Kidney (tissue), 14 donors: ENCODE measurements around the gene KCNIP1. TPM values are rescaled to one million over a fixed set of nuclear protein-coding genes. Genes with fewer than 3 reads are reported as not detected.

ENCODE experiments used
- DNase-seq, 5 donors: peaks; one replicate each; pipeline ENCODE4 v3.0.0-alpha.2; 2013 to 2020
- FAIRE-seq: peaks from 2 replicates; lab custom pipeline; 2012; peaks lifted over from hg19 to GRCh38; lab: Jason Lieb, UNC
- H3K27ac ChIP-seq, 2 donors: one replicate each; pipeline ENCODE4 v1.7.0; 2013; ENCODE audit warnings: low read depth in 2 of 2, low read length in 2 of 2, inconsistent platforms in 1 of 2
- H3K27me3 ChIP-seq: one replicate; pipeline ENCODE4 v1.7.1; 2013; ENCODE audit warnings: low read length, inconsistent platforms; ENCODE audit not compliant: control insufficient read depth, insufficient read depth
- H3K36me3 ChIP-seq, 3 donors: one replicate each; pipeline versions ENCODE4 v1.7.0 to v1.7.1; 2013; ENCODE audit warnings: low read length in 3 of 3, control low read depth in 1 of 3, inconsistent platforms in 1 of 3; ENCODE audit not compliant: insufficient read depth in 3 of 3, control insufficient read depth in 2 of 3
- H3K4me1 ChIP-seq, 3 donors: one replicate each; pipeline versions ENCODE4 v1.7.0 to v1.7.1; 2013; ENCODE audit warnings: low read length in 3 of 3, inconsistent platforms in 1 of 3, low read depth in 1 of 3; ENCODE audit not compliant: control insufficient read depth in 2 of 3, insufficient read depth in 2 of 3
- H3K4me3 ChIP-seq, 3 donors: one replicate each; pipeline versions ENCODE4 v1.7.0 to v1.8.1; 2013; ENCODE audit warnings: low read length in 3 of 3, control low read depth in 1 of 3, inconsistent platforms in 1 of 3
- H3K9ac ChIP-seq, 3 donors: one replicate each; pipeline versions ENCODE4 v1.7.0 to v1.7.1; 2013; ENCODE audit warnings: low read length in 3 of 3, control low read depth in 1 of 3, inconsistent platforms in 1 of 3
- H3K9me3 ChIP-seq, 3 donors: one replicate each; pipeline versions ENCODE4 v1.7.0 to v1.7.1; 2013; ENCODE audit warnings: low read length in 3 of 3, control low read depth in 1 of 3, inconsistent platforms in 1 of 3; ENCODE audit not compliant: control insufficient read depth in 2 of 3, insufficient read depth in 1 of 3
- CTCF ChIP-seq: IDR thresholded peaks from 3 replicates; pipeline ENCODE4 v1.5.1; 2012; ENCODE audit warnings: mild to moderate bottlenecking, moderate library complexity, borderline replicate concordance; ENCODE audit not compliant: insufficient read depth; ENCODE audit errors: extremely low read depth
- intact Hi-C: fragments of 100-400 bp; cut with DNase I; formaldehyde crosslinking; loops from one replicate; pipeline ENCODE4 v1.11.1; 2022
- polyA plus RNA-seq: library from polyadenylated mRNA; stranded (reverse); fragments of 350-450 nt; fragmentation: Illumina TruSeq; extraction: RNeasy Lipid Tissue Mini Kit (QIAGEN cat#74804); gene quantifications from one replicate; pipeline ENCODE4 v1.2.3, GENCODE V29; 2014; ENCODE audit warnings: low read depth, low replicate concordance; ENCODE audit not compliant: insufficient read depth
- total RNA-seq: library from RNA; stranded (reverse); fragmentation: NEBNext Ultra II Directional; extraction: Animal tissue kit (Norgen Biotek cat#: 25700); gene quantifications from one replicate; pipeline ENCODE4 v1.2.1, GENCODE V29; 2021
- donor health status: control.
- donor health status: control.
- donor health status: control.
- donor health status: control.
- donor health status: control.
- donor health status: DM: yes; HTN: yes; CAD: no.
- donor health status: Normal renal cell carcinoma (clear cell type).

The KCNIP1 gene
- total and polyA plus RNA-seq, 2 donors from 2014 or later, result 1.8 to 3.1 TPM

GRCh38 chr5:170633235-170634081 is 129.6 kb downstream of the KCNIP1 start:
- TF ChIP-seq CTCF, result no peak
- H3K27me3 ChIP-seq, result no peaks in the 10 kb centered on the region
- H3K9me3 ChIP-seq, result no peaks in the 10 kb centered on the region
- H3K27ac ChIP-seq, result peak overlapping the region; percentile 64 to 87
- no peaks in the 10 kb centered on the region for H3K36me3 ChIP-seq
- peak overlapping the region in 1 of 3 donors; percentile 36 for H3K9ac ChIP-seq
- peaks cover 0 to 10% (median 10%) of the 10 kb centered on the region in 3 donors for H3K4me1 ChIP-seq
- intact Hi-C loops, result loop anchor here (10.0 kb wide), 1 partner anchor 161 kb away; no protein-coding TSS in a partner anchor
- DNase-seq, result peak in 4 of 5 donors; percentile 78 to 95 (median 86)
- no peak for FAIRE-seq
- peak overlapping the region; percentile 37 to 54 (median 45) for H3K4me3 ChIP-seq

- Histone ChIP-seq H3K4me1 (peaks cover 0 to 10% (median 10%) of the 10 kb centered on the region in 3 donors), H3K9ac (no peak overlapping the region), H3K36me3 (no peaks in the 10 kb centered on the region), H3K27ac (peak overlapping the region in 1 of 2 donors; percentile 26), H3K27me3 (no peaks in the 10 kb centered on the region), H3K9me3 (no peaks in the 10 kb centered on the region), H3K4me3 (no peak overlapping the region)
- intact Hi-C loops, result loop anchor here (10.0 kb wide), 1 partner anchor 160 kb away; no protein-coding TSS in a partner anchor
- FAIRE-seq (no peak), DNase-seq (peak in 1 of 5 donors; percentile 45)
- TF ChIP-seq CTCF, result no peak
These were observed 130.6 kb downstream of the KCNIP1 start for GRCh38 chr5:170634256-170634990.

- Histone ChIP-seq H3K9ac (no peak overlapping the region), H3K27me3 (no peaks in the 10 kb centered on the region), H3K36me3 (no peaks in the 10 kb centered on the region), H3K27ac (no peak overlapping the region), H3K4me3 (no peak overlapping the region), H3K4me1 (peaks cover 0 to 10% (median 10%) of the 10 kb centered on the region in 3 donors), H3K9me3 (no peaks in the 10 kb centered on the region)
- no peak for TF ChIP-seq CTCF
- no peak for FAIRE-seq
- DNase-seq, result no peak
- intact Hi-C loops, result loop anchor here (10.0 kb wide), 1 partner anchor 159 kb away; no protein-coding TSS in a partner anchor
These were observed 131.9 kb downstream of the KCNIP1 start for GRCh38 chr5:170635706-170636105.
